GM23338 (cell line): Measurements from ENCODE around the gene THTPA. TPM values are rescaled to one million over a fixed set of nuclear protein-coding genes. Genes with fewer than 3 reads are reported as not detected.

Source experiments
- ATAC-seq: fragments of 200-7000 bp; cut with Tn5 transposase; 3 replicates; pipeline ENCODE4 v1.9.1; 2020
- DNase-seq: peaks from one replicate; pipeline ENCODE4 v3.0.0-alpha.2; 2015; ENCODE audit warnings: low spot score
- H2AFZ ChIP-seq: fragments of 200-600 bp; sonication (generic); 2 replicates; pipeline ENCODE4 v1.8.0; 2016; ENCODE audit warnings: antibody characterized with exemption, mild to moderate bottlenecking, moderate library complexity
- H3F3A ChIP-seq: fragments of 200-600 bp; sonication (generic); replicated peaks from 2 replicates; pipeline ENCODE4 v1.8.0; 2017; ENCODE audit warnings: antibody characterized with exemption, mixed run types, low read depth
- H3K27ac ChIP-seq: fragments of 200-600 bp; sonication (generic); 2 replicates; pipeline ENCODE4 v1.6.1; 2016; ENCODE audit warnings: low read depth
- H3K27me3 ChIP-seq: fragments of 200-600 bp; sonication (generic); 2 replicates; pipeline ENCODE4 v1.8.0; 2016; ENCODE audit warnings: mild to moderate bottlenecking, mixed run types, moderate library complexity; ENCODE audit not compliant: insufficient read depth
- H3K36me3 ChIP-seq: fragments of 200-600 bp; sonication (generic); 2 replicates; pipeline ENCODE4 v1.8.0; 2016; ENCODE audit warnings: mild to moderate bottlenecking; ENCODE audit not compliant: insufficient read depth
- H3K4me1 ChIP-seq: fragments of 200-600 bp; sonication (generic); 2 replicates; pipeline ENCODE4 v1.8.0; 2016; ENCODE audit warnings: mild to moderate bottlenecking, moderate library complexity; ENCODE audit not compliant: insufficient read depth
- H3K4me2 ChIP-seq: fragments of 200-600 bp; sonication (generic); 2 replicates; pipeline ENCODE4 v1.7.1; 2017; ENCODE audit warnings: mixed run types
- H3K4me3 ChIP-seq: fragments of 200-600 bp; sonication (generic); 2 replicates; pipeline ENCODE4 v1.6.1; 2016; ENCODE audit warnings: mixed run types
- H3K79me2 ChIP-seq: fragments of 200-600 bp; sonication (generic); replicated peaks from 2 replicates; pipeline ENCODE4 v1.8.0; 2017; ENCODE audit warnings: mild to moderate bottlenecking; ENCODE audit not compliant: insufficient read depth
- H3K9me2 ChIP-seq: fragments of 200-600 bp; sonication (generic); 2 replicates; pipeline ENCODE4 v1.8.0; 2017; ENCODE audit not compliant: insufficient read depth
- H4K20me1 ChIP-seq: fragments of 200-600 bp; sonication (generic); replicated peaks from 2 replicates; pipeline ENCODE4 v1.8.0; 2017; ENCODE audit warnings: mild to moderate bottlenecking; ENCODE audit not compliant: insufficient read depth
- H3K27ac Mint-ChIP-seq: 2 replicates; pipeline ENCODE4 v1.8.0; 2020; ENCODE audit warnings: inconsistent platforms, mild to moderate bottlenecking, moderate library complexity, mixed read lengths
- H3K27me3 Mint-ChIP-seq: 3 replicates; pipeline ENCODE4 v1.8.0; 2022; ENCODE audit warnings: low read depth, mild to moderate bottlenecking, moderate library complexity, mixed read lengths, inconsistent platforms; ENCODE audit not compliant: insufficient read depth, poor library complexity
- H3K36me3 Mint-ChIP-seq: 3 replicates; pipeline ENCODE4 v1.8.0; 2021; ENCODE audit warnings: low read depth, mild to moderate bottlenecking, inconsistent platforms, moderate library complexity, mixed read lengths
- H3K4me1 Mint-ChIP-seq: 3 replicates; pipeline ENCODE4 v1.8.0; 2020; ENCODE audit warnings: mild to moderate bottlenecking, inconsistent platforms, mixed read lengths
- H3K4me3 Mint-ChIP-seq: 3 replicates; pipeline ENCODE4 v1.8.0; 2021; ENCODE audit warnings: moderate library complexity, mild to moderate bottlenecking, inconsistent platforms, mixed read lengths
- H3K9me3 Mint-ChIP-seq: 3 replicates; pipeline ENCODE4 v1.8.0; 2020; ENCODE audit warnings: moderate library complexity, mild to moderate bottlenecking, inconsistent platforms, mixed read lengths
- CTCF ChIP-seq, 2 experiments: fragments of 200-600 bp in 1 of 2; sonication (generic) in 1 of 2; conservative IDR thresholded peaks; 2 replicates each; pipeline versions ENCODE4 v1.5.1 to v1.6.1; 2016 to 2017; ENCODE audit warnings: antibody characterized with exemption in 2 of 2, low read depth in 2 of 2, mild to moderate bottlenecking in 2 of 2, moderate library complexity in 1 of 2
- ETS1 ChIP-seq: IDR thresholded peaks from 2 replicates; pipeline ENCODE4 v1.6.1; 2016; ENCODE audit warnings: antibody characterized with exemption
- EZH2 ChIP-seq: fragments of 200-600 bp; sonication (generic); IDR thresholded peaks from one replicate; pipeline ENCODE4 v1.8.0; 2017; ENCODE audit warnings: antibody characterized with exemption, mild to moderate bottlenecking, low read depth; ENCODE audit not compliant: unreplicated experiment
- JUNB ChIP-seq: IDR thresholded peaks from one replicate; pipeline ENCODE4 v1.6.1; 2016; ENCODE audit warnings: antibody characterized with exemption; ENCODE audit not compliant: unreplicated experiment
- POLR2AphosphoS5 ChIP-seq: IDR thresholded peaks from 2 replicates; pipeline ENCODE4 v1.6.1; 2016; ENCODE audit warnings: antibody characterized with exemption, low read depth
- REST ChIP-seq: IDR thresholded peaks from one replicate; pipeline ENCODE4 v1.6.1; 2018; ENCODE audit warnings: antibody characterized with exemption; ENCODE audit not compliant: unreplicated experiment
- STAT1 ChIP-seq: IDR thresholded peaks from one replicate; pipeline ENCODE4 v1.6.1; 2016; ENCODE audit warnings: antibody characterized with exemption; ENCODE audit not compliant: unreplicated experiment
- ZNF114 ChIP-seq: fragments of 250-450 bp; sonication (Bioruptor Pico); IDR thresholded peaks from 2 replicates; pipeline ENCODE4 v1.5.0; 2020; ENCODE audit warnings: mild to moderate bottlenecking, moderate library complexity
- ZNF331 ChIP-seq: fragments of 250-450 bp; sonication (Bioruptor Pico); IDR thresholded peaks from 2 replicates; pipeline ENCODE4 v1.5.0; 2020; ENCODE audit warnings: low read depth, mild to moderate bottlenecking, moderate library complexity
- ZNF462 ChIP-seq: fragments of 250-450 bp; sonication (Bioruptor Pico); IDR thresholded peaks from 2 replicates; pipeline ENCODE4 v1.5.0; 2020; ENCODE audit warnings: mild to moderate bottlenecking, moderate library complexity
- polyA plus RNA-seq: library from polyadenylated mRNA; unstranded; fragments of >200 nt; fragmentation: Nextera tagmentation; extraction: Ambion mirVana; gene quantifications from 2 replicates; pipeline ENCODE4 v1.2.1, GENCODE V29; 2016
- total RNA-seq: library from RNA; depleted of rRNA; stranded (reverse); fragments of >200 nt; shearing (Covaris generic); gene quantifications from 2 replicates; pipeline ENCODE4 v1.2.3, GENCODE V29; 2014

The THTPA gene
- total and polyA plus RNA-seq, 2 experiments from 2014 or later: 8.6 to 21.3 TPM

GRCh38 chr14:23569443-23570151, 13.5 kb downstream of the THTPA start (continued):
- no peak for TF ChIP-seq ZNF462 (CRISPR knock-in tag)

- no peak overlapping the region for H3K27ac ChIP-seq
- no peak overlapping the region for H2AFZ ChIP-seq
- peaks cover 30% of the 10 kb centered on the region for H3K4me1 ChIP-seq
- Mint-ChIP-seq H3K4me3 (no peak overlapping the region), H3K36me3 (peaks cover 29% of the 10 kb centered on the region), H3K4me1 (peaks cover 55% of the 10 kb centered on the region), H3K27ac (no peak overlapping the region), H3K9me3 (peaks cover 4% of the 10 kb centered on the region; the same call in 2 of the 3 replicates), H3K27me3 (peaks cover 34% of the 10 kb centered on the region)
- peaks cover 14% of the 10 kb centered on the region for H3K27me3 ChIP-seq
- TF ChIP-seq POLR2AphosphoS5: no peak
- no peak for TF ChIP-seq ZNF114 (CRISPR knock-in tag)
- TF ChIP-seq ETS1: no peak
- TF ChIP-seq STAT1: no peak
- TF ChIP-seq JUNB: no peak
- TF ChIP-seq EZH2: no peak
- no peak for TF ChIP-seq CTCF (conservative IDR thresholded peaks at IDR 0.05; ENCODE audit: low read depth in 2 of 2)
- no peak for TF ChIP-seq REST
- TF ChIP-seq ZNF331 (CRISPR knock-in tag): no peak
- DNase-seq (no peak), ATAC-seq (no peak)
- no peaks in the 10 kb centered on the region for H3K36me3 ChIP-seq
- H3K9me2 ChIP-seq: no peaks in the 10 kb centered on the region
- H3K4me3 ChIP-seq: no peak overlapping the region
- H4K20me1 ChIP-seq: peaks cover 18% of the 10 kb centered on the region
- H3F3A ChIP-seq: peaks cover 20% of the 10 kb centered on the region
- H3K4me2 ChIP-seq: no peak overlapping the region
- peaks cover 10% of the 10 kb centered on the region for H3K79me2 ChIP-seq
Observed at GRCh38 chr14:23570806-23571483, 14.9 kb downstream of the THTPA start.
